Measurements from ENCODE around the gene LHFPL3.
"Not testable (repeated sequence)": the region's sequence is repeated elsewhere in the genome, so short reads cannot be mapped to it uniquely, and the experiment has no call there.

Gene LHFPL3

DNA sequence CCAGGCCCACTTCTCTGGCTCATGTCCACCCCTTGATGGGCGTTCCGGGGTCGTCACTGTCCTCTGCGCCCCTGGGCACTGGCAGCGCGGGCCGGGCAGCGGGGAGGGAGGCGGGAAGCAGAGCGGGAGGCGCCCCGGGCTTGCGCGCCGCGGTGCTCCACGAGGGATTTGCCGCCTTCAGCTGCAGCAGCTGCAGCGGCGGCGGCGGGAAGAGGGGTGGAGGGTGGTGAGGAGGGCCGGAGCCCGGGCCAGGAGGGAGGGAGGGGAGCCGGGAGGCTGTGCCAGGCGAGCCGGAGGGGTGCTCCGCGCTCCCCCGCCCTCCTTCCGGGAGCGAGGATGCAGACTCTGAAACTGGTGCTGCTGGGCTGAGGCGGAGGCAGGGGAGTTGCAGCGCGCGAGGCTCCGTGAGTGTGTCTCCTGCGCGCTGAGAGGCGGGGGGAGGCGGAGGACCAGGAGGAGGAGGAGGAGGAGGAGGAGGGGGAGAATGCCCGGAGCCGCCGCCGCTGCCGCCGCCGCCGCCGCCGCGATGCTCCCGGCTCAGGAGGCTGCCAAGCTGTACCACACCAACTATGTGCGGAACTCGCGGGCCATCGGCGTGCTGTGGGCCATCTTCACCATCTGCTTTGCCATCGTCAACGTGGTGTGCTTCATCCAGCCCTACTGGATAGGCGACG lies at the start of gene LHFPL3:
Gene LHFPL3, plus strand, starts transcription at position 308 of the 674 bp plus-strand sequence.
- DNase-seq: no peak

DNA sequence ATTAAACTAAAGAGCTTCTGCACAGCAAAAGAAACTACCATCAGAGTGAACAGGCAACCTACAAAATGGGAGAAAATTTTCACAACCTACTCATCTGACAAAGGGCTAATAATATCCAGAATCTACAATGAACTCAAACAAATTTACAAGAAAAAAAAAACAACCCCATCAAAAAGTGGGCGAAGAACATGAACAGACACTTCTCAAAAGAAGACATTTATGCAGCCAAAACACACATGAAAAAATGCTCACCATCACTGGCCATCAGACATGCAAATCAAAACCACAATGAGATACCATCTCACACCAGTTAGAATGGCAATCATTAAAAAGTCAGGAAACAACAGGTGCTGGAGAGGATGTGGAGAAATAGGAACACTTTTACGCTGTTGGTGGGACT lies 46.7 kb upstream of the LHFPL3 start:
- not testable (repeated sequence) for DNase-seq

DNA sequence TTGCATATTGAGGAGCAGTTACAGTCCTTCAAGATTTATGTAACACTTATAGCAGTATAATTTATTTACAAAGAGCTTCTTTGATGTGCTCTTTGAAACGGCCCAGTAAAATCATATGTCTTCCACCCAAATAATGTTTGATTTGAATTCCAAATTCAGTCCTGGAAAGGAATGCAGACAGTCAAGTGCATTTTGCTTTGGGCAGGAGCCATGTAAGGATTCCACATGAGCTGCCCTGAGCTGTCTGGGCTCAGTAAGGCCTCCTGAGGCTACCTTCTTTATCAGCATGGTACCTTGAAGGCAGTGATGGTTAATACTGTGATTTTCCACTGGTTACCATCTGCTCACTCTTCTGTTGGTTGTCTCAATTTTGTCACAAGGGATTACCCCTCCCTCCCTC lies 41.6 kb upstream of the LHFPL3 start:
- no peak for DNase-seq

DNA sequence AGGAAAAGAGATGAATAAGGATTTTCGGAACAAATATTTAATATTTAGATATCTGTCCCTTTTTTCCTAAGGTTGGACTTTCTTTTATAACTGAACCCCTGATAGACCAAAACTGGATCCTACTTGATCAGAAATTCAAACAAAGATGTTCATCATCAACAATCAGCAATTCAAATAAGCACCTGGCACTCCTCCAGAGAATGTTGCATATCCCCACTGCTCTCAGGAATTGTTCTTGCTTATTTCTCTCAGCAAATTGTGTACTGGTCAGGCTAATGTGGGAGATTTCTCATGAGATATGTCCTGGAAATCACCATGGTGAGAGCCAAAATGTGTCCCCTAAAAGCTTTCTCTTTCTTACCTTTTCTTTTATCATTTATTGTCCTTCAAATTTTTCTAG lies 40.3 kb upstream of the LHFPL3 start:
- no peak for DNase-seq

DNA sequence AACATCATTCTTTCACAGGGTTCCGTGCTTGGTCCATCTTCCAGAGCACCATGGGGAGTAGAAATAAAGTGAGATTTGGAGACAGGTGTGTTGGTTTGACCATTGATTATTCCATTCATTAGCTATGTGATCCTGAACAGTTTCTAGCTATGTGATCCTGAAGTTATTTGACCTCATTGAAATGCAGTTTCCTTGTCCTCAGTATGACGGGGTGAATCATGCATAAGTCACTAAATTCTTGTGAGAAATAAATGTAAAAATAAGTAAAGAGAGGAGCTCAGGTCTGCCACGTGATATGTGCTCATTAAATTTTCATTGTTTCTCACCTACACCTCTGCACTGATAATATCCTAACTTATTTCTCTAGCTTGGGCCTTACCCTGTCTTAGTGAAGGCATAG lies 34.1 kb upstream of the LHFPL3 start:
- no peak for DNase-seq

DNA sequence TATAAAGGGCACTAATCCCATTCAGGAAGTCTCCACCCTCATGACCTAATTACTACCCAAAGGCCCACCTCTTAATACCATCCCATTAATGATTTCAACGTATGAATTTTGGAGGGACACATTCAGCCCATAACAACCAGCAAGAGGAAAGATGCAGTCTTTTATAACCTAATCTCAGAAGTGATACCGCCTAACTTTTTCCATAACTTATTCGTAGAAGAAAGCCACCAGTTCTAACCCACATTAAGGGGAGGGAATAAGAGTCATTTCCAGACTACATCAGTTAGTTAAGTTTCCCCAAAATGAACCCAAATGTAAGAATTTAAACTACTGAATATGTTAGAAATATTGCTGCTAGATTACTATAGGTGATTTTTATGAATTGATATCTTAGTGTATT lies 32.1 kb upstream of the LHFPL3 start:
- DNase-seq: no peak

DNA sequence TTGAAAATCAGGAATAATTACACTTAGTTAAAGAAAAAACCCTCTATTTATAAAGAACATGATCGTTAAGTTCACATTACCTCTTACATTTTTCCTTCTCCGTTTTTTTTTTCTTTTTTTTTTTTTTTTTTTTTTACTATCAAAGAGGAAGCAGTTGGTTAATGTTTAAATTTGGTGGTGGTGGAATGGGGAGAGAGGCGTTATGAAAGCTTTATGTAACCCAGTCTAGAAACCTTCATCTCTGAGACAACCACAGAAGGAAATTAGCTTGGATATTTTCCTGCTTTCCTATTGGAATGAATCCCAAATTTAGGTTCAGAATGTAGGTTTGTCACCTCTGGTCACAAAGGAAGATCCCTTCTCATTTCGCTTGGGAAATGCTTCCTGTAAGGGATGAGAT lies 31.5 kb upstream of the LHFPL3 start:
- DNase-seq: no peak

DNA sequence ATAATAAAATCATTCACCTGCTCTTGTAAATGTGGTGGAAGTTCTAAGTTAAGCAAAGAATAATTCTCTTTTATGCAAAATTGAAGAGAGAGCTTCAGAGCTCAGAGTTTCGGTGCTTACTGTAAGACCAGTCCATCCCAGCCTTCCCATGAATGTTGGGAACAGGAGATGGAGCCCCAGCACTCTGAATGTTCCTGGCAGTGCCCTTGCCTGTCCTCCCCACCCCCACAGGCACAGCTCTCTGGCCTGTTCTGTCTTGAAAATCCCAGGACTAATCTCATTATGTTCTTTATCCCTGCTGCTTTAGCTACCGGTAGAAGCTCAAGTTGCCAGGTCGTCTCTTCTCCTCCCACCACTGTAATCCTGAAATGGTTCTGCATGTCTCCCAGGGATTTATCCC lies 29.1 kb upstream of the LHFPL3 start:
- DNase-seq: no peak

DNA sequence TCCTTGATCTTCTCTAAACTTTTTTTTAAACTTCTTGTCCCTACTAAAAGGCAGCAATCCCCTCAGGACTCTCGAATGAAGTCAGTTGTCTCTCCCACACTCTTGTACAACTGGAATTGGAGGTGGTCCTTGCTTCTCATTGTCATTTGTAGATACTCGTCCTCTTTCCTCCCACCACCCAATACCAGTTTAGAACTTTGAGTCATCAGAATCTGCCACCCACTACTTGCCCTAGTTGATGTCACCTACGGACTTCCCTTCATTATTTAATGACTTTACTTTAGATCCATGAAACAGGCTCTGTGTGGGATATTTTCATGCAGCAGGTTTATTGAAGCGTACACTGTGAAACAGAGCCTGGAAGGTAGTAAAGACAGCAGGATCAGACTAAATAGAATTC lies 28.6 kb upstream of the LHFPL3 start:
- DNase-seq: no peak

DNA sequence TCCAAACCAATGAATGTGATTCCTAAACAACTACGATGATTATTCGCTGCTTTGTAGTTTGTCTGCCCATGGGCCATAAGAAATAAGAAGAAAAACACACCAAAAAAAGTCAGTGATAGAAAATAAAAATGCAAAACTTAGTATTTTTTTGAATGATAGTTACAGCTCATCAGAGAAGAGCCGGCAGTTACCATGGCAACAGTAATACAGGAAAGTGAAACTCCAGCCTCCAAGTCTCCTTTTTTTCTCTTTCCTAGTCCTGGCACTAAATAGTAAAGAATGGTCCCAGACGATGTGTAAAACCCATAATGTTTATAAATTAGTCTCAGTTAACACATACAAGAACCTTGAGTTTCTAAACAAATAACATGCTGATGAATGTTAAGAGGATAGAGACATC lies 21.6 kb upstream of the LHFPL3 start:
- no peak for DNase-seq

DNA sequence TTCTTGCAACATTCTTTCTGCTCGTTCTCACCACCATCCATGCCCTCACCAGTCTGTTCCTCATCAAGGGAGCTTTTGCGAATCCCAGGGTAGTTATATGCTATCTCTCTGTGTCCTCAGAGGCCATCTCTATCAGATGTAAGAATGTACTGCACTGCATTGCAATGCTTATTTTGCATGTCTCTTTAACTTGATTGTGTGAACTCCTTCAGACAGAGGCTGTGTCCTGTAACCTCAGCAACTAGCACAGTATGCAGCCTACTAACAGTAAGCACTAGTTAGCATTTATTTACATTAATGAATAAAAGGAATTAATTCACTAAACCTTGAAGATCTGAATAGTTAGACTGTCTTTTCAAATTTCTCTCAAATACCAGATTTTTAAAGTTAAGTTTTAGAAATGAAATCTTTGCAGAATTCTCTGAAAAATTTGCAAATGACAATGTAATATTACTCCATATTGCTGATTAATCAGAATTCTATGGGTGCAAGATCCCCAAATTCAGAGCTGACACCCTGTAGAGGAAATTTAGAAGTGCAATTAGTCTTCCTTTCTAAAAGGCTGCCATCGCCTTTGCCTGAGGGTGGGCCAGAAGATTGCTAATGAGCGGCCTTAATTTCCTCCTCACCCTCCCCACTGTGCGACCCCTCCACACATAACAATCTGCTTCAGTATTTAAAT lies 10.3 kb upstream of the LHFPL3 start:
- DNase-seq: no peak

DNA sequence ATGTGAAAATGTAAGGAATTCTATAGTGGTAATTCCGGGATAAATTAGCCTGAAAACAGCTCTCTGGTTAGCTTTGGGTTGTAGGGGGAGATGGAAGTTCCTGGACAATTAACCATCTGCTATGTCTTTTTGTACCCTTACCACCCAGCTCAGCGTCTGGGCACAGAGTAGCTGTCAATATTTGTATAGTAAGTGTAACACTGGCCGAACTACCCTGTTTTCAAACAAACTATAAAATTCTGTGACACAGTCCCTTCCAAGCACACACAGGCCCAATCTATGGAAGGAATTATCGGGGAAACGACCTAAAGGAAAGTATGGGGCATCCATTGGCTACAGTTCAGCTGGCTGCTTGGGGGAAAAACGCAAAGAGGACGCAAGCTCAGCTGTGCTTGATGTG lies 869 bp upstream of the LHFPL3 start:
- DNase-seq: no peak

DNA sequence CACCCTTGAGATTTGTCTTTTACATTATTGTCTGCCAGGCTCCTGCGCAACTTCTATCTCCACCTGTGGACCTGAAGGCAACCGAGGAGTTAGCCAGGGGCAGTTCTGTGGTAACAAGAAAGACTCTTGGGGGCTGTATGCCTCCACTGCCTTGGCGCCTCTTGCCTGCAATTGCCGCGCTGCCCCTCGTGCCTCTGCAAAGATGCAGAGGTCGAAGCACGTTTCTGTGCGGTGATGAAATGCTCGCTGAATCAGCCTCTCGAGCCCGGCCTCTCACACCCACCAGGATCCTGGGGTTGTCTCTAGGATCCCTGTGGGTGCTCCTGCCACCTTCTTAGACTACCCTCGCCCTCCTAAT lies 486 bp upstream of the LHFPL3 start:
- DNase-seq: no peak

DNA sequence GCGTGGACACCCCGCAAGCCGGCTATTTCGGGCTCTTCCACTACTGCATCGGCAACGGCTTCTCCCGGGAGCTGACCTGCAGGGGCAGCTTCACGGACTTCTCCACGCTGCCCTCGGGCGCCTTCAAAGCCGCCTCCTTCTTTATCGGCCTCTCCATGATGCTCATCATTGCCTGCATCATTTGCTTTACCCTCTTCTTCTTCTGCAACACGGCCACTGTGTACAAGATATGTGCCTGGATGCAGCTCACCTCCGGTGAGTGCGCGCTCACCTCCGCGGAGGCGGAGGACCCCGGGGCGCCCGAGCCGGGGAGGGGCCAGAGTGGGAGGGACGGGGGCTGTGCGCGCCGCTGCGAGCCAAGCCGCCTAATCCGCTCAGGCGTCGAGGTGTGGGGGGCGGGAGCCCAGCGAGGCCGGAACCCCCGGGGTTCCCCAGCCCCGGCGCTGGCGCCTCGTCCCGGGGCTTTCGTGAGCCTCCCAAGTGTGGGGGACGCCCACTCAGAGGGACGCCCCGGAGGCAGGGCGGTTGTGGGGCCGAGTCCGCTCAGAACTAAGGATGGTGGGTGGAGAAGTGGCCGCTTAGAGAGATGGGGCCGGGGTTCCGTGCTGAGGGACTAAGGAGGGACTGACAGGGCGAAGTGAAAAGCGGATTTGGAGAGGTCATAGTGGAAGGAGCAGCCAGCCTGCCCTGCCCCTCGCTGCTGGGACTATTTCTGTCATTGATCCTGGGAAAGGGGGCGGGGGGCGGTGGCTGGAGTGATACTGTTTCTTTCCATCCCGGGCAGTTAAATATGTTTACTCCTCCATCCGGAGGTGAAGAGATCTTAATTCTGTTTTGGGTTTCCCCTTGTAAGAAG lies 795 bp downstream of the LHFPL3 start:
- no peak for DNase-seq

DNA sequence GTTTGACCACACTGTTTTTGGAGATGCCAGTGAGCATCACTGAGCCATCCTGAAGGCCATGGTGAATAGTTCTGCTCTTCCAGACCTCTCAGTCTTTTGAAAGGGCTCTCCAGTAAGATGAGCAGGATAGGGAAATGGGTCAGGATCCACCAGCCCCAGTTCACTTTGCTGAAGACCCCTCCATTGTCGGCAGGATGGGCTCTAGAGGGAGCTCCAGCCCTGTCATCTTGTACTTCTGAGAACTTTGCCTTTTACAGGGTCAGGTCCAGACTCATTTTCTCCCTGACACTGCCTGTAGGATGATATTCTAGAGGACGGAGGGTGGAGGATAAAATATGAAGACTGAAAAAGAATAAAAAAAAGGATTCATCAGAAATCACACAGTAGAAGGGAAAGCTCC lies 13.1 kb downstream of the LHFPL3 start:
- DNase-seq: no peak

DNA sequence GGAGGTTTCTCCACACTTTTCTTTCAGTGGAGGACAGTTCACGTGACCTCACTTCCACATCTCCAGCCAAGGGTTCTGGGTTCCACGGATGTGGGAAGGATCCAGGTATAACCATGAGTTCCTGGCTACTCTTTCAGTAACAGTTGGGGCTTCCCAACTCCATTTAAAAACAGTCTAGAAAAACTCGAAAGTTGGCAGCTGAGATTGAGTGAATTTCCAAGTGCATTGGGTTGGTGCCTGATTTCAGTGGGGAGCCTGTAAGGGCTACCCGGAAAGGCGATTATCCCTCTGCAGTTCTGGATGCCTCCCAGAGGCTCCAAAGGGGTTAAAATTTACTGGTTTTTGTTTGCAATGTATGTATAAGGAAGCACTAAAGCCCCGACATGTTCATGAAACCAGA lies 24.3 kb downstream of the LHFPL3 start:
- DNase-seq: no peak

DNA sequence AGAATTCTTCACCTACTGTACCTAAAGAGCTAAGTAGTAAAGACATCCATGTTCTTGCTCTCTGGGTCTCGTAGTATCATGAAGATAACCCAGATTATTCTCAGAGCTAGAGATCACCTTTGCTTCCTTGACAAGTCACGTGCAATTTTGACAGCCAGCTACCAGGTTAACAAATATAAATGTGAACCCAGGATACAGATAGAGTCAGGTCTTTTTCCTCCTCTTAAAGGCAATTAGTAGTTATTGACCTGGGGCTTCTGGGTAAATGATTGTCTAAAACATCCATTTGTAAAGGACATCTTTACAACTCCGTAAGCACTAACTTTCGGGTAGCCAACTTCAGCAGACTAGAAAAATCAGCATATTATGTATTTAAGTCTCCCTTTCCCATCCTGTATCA lies 28.8 kb downstream of the LHFPL3 start:
- no peak for DNase-seq

DNA sequence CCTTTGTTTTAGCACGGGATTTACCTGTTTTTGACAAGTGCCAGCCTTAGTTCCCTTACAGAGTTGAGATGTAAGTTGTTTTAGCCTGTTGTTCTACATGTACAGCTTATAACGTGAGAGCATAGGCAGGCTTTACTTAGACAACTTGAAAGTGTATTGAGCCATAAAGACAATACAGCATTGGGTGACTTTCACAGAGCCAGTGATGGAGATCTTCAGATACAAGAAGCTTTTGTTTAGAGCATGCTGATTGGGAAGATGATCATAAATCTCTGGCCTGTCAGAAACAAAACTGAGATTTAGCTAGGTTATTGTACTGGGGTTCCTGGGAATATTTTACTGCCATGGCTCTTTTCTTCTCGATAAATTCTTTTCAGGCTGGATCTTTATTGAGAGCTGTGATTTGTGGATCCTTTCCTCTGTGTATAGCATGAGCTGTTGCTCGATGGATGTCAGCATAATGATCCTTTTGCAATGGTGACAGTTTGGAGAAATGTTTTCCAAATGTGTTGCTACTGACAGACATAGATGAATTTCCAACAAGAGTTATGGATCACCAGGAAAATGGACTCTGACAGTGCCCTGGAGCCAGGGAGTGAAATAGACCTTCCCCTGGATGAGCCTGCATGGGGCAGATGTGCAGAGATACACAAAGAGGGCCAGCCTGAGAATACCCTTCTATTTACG lies 30.2 kb downstream of the LHFPL3 start:
- DNase-seq: no peak

DNA sequence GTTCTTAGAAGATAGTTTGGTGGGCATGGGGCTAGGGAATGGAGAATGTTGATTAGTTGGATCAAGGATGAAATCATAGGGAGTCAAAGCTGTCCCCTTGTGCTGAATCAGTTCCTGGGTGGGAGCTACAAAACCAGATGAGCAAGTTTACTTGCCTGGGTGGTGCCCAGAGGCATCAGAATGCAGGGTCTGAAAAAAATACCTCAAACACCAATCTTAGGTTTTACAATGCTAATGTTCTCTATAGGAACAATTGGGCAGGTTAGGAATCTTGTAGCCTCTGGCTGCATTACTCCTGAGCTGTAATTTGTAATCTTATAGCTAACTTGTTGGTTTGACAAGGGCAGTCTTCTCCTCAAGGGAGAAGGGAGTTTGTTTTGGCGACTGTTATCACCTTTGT lies 34.4 kb downstream of the LHFPL3 start:
- DNase-seq: no peak

DNA sequence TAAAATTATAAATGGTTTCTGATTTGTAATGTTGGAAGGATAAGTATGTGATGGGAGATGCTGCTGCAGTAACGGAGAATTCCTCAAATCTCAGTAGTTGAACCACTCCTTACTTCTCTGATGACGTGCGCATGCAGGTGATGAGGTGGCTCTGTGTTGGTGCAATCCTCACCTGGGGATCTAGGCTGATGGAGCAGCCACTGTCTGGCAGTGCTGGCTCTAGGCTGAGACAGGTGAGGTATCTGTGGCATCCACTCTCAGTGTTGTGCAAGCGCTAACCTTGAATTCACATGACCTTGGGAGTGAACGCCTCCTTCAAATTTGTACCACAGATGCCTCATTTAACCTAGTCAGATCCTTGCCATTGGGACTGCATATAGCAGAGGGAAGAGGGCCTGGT lies 35.0 kb downstream of the LHFPL3 start:
- no peak for DNase-seq

DNA sequence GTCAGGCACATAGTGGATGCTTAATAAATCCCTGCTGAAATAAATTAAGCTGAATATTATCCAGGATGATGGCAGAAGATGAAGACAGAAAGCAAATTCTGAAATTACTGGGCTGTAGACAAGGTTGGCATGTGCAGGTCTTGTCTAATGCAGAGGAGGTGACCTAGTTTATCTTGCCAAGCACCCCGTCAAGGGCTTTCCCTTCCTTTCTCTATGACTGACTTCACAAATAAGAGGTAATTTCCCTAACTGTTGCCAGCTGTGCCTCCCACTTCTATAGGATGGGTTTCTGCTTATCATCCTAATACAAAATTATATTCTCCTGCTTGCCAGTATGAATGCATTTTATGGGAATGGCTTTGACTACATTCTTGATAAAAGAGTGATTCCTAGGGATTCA lies 38.0 kb downstream of the LHFPL3 start:
- DNase-seq: no peak

DNA sequence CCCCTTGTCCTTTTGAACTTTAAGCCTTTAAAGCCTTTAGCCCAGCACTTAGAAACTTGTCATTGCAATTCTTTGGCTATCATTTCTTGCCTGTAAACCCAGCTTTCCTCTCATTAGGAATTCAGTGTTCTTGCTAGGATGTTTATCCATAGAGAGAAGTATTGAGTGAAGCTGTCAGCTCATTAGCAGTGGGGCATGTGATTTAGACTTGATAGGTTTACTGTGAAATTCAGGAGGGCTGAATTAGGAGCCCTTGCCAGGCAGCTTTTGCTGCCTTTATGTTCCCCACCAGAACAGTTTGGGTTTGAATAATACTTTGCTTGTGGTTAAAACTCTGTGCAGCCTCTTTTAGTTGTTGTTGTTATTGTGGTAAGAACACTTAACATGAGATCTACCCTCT lies 39.5 kb downstream of the LHFPL3 start:
- DNase-seq: no peak

DNA sequence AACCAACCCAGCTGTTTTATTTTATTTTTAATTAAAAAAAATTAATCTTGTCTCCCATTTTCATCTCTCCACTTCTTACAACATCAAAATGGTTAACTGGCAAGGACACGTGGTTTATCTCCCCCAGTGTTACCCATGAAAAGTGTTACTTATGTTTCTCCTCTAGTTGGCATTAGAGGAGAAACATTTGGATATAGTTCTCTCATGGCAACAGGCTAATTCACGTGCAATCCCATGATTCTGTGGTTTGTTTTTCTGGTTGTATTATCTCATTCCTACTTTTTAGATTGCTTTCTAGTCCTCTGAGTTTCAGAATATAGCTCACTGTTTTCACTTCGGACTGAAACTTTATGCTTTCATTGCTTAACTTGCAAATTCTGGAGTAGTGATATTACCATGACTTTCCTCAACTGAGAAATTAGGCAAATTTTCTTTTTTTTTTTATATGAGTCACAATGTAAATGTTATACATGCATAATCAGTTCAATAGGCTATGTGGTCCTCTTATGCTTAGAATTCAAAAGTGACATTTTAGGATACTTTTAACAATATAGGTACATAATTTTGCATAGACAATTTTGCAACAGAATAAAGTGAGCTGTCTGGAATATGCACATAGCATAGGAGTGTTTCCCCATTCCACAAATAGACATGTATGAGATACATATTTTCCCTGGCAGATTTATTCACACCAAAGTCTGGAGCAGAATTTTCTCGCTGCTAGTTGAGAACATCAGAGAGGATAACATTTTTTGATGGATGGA lies 43.0 kb downstream of the LHFPL3 start:
- no peak for DNase-seq
